IPS DF 6.9 (cell line): Measurements from ENCODE around the gene SPOPL.
"Not testable (repeated sequence)": the region's sequence is repeated elsewhere in the genome, so short reads cannot be mapped to it uniquely, and the experiment has no call there.

Source experiments
- DNase-seq: peaks from one replicate; pipeline ENCODE4 v3.0.0-alpha.2; 2013; ENCODE audit warnings: low read depth, low spot score
- H3K27ac ChIP-seq: one replicate; pipeline ENCODE4 v1.5.1; 2013; ENCODE audit warnings: low read length, control low read depth
- H3K27me3 ChIP-seq: 2 replicates; pipeline ENCODE4 v1.6.1; 2013; ENCODE audit warnings: mild to moderate bottlenecking, low read length; ENCODE audit not compliant: control insufficient read depth, insufficient read depth
- H3K36me3 ChIP-seq: 2 replicates; pipeline ENCODE4 v1.6.1; 2013; ENCODE audit warnings: low read length; ENCODE audit not compliant: control insufficient read depth, insufficient read depth
- H3K4me1 ChIP-seq: 2 replicates; pipeline ENCODE4 v1.6.1; 2013; ENCODE audit warnings: low read length; ENCODE audit not compliant: control insufficient read depth, insufficient read depth
- H3K4me3 ChIP-seq: 2 replicates; pipeline ENCODE4 v1.5.1; 2013; ENCODE audit warnings: mild to moderate bottlenecking, low read length
- H3K9me3 ChIP-seq: 2 replicates; pipeline ENCODE4 v1.6.1; 2013; ENCODE audit warnings: low read length, inconsistent platforms; ENCODE audit not compliant: control insufficient read depth, insufficient read depth
- WGBS: extraction: QIAGEN DNeasy Blood & Tissue Kit; methylation state at CpG from one replicate; pipeline ENCODE4 v1.1.7; 2013; ENCODE audit warnings: mixed read lengths, missing lambda C conversion rate; ENCODE audit not compliant: insufficient read length, insufficient coverage; 5-methylcytosine and 5-hydroxymethylcytosine counted together

Gene SPOPL

DNA sequence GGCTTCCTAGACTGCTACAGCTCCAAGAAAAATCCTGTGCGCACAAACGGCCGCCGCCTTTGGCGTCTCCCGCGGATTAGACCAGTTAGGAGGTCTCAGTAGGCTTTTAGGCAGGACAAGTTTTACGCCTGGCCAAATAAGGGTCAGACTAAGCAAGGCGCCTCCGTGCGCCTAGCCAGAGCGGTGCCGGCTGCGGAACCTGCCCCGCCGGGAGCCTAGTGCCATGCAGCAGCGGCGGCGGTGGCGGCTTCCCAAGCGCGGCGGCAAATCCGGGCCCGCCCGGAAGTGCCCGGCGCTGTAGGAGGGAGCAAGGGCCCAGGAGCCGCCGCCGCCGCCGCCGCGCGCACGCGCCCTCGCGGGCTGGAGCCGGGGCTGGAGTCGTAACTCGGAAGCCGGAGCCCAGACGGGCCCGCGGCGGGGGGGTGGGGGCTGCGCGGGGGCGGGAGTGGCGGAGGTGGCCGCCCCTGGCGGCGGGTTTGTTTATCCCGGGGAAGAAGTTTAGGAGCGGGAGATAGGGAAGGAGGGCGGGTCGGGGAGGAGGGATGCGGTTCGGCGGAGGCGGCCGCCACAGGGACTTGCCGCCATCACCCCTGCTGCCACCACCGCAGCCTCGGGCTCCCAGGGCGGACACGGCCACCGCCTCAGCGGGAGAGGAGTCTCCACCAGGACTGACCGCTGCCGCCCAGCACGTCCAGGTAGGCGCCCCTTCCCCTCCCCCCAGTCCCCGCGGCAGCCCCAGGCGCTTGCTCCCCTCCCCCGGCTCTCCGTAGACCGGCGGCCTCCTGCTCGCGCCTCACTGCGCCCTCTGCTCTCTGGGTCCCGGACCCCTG, at the start of gene SPOPL:
TSS of gene SPOPL (plus strand) at position 346 of the 830 bp plus-strand sequence. CDS start 48,447 bp downstream, outside the sequence.
- peak; percentile 37 for DNase-seq
- Histone ChIP-seq H3K9me3 (no peaks in the 10 kb centered on the region), H3K27me3 (no peaks in the 10 kb centered on the region), H3K36me3 (no peaks in the 10 kb centered on the region), H3K4me1 (no peaks in the 10 kb centered on the region), H3K4me3 (peak within 1 kb of the TSS; percentile 97), H3K27ac (no peak within 1 kb of the TSS)
- no CpG with 5 or more reads among the region's 86 CpGs for WGBS

DNA sequence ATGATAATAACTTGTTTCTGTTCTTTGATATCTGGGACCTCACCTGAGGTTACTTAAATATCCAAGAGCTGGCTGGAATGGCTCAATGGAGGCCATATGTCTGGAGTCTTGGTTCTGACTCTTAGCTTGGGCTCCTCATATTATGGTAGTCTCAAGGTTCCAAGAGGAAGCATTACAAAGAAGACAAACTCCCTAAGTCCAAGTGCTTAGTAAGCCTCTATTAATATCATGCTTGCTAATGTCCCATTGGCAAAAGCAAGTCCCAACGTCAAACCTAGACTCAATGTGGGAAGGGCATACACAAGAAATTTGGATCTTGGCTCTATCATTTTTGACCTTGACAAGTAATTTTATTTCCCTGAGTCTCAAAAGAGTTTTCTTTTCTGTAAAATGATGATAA, 49.2 kb upstream of the SPOPL start:
- Histone ChIP-seq H3K4me3 (no peak overlapping the region), H3K27ac (no peak overlapping the region), H3K27me3 (no peaks in the 10 kb centered on the region), H3K36me3 (no peaks in the 10 kb centered on the region), H3K9me3 (no peaks in the 10 kb centered on the region), H3K4me1 (no peaks in the 10 kb centered on the region)
- no peak for DNase-seq
- no CpG with 5 or more reads among the region's 1 CpG for WGBS

DNA sequence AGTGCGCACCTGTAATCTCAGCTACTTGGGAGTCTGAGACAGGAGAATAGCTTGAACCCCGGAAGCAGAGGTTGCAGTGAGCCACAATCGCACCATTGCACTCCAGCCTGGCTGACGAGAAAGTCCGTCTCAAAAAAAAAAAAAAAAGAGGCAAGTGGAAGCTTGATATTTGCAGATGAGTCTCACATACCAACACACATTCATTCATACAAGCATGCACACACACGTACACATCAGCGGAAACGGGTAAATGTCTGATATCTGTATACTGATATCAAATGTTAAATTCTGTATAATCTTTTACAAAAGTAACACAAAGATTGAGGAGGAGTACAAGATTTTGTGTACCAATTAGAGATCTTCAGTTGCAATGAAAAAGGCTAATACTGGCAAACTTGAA, 47.8 kb upstream of the SPOPL start:
- Histone ChIP-seq H3K36me3 (no peaks in the 10 kb centered on the region), H3K9me3 (no peaks in the 10 kb centered on the region), H3K27ac (no peak overlapping the region), H3K4me3 (no peak overlapping the region), H3K27me3 (no peaks in the 10 kb centered on the region), H3K4me1 (no peaks in the 10 kb centered on the region)
- DNase-seq: no peak
- no CpG with 5 or more reads among the region's 8 CpGs for WGBS

DNA sequence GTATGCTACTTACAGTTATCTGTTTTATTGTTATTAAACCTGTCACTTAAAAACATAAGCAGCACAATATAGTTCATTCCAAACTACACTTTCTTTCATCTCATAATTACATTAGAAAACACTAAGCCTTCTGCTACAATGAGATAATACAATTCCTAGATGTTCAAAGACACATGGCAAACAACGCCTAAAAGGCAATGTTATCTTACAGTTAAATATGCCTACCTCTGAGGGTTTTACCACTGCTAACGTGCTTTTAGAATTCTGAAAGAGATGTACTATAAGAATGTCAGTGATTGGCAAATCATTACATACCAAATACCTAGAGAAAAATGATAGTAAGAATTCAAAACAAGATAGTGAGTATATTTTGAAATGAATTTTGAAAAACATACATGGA, 46.8 kb upstream of the SPOPL start:
- Histone ChIP-seq H3K36me3 (no peaks in the 10 kb centered on the region), H3K4me1 (no peaks in the 10 kb centered on the region), H3K9me3 (no peaks in the 10 kb centered on the region), H3K27ac (no peak overlapping the region), H3K27me3 (no peaks in the 10 kb centered on the region), H3K4me3 (no peak overlapping the region)
- no peak for DNase-seq
- WGBS: no CpG with 5 or more reads among the region's 2 CpGs

DNA sequence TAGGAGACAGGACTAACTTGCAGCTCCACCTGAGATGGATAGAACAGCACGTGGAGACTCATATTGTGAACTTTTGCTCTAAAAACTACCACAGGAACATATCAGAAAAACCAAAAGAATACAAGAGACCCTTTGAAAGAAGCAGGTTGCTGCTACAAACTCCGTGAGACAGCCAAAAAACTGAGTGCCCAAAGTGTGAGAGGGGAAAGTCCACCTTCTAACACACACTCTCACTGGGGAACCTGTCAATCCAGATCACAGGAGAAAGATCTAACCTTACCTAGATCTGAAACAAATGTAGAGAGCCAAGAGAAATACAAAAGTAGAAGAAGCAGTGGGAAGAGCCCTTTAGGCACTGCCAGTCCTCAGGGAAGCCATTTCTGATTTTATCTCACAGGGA, 46.3 kb upstream of the SPOPL start:
- no peaks in the 10 kb centered on the region for H3K36me3 ChIP-seq
- no peaks in the 10 kb centered on the region for H3K27me3 ChIP-seq
- no peak overlapping the region for H3K27ac ChIP-seq
- H3K9me3 ChIP-seq: no peaks in the 10 kb centered on the region
- H3K4me3 ChIP-seq: no peak overlapping the region
- WGBS: no CpG with 5 or more reads among the region's 2 CpGs
- DNase-seq: no peak
- no peaks in the 10 kb centered on the region for H3K4me1 ChIP-seq

DNA sequence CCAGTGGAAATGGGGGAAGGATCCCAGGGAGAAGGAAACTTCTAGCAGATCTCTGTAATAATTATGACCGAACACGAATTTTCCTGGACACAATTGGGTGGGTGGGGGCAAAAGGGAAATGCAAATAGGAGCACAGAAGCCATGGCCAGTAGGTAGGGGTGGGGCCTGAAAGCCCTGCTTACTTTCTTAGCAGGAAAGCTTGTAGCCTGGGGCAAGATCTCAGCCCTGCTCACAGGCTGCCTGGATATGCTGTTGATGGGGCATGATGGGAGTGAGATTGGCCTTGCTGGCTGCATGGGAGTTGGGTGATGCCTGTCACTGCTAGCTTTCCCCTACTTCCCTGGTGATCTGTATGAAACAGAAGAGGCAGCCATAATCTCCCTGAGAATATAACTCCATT, 45.9 kb upstream of the SPOPL start:
- Histone ChIP-seq H3K36me3 (no peaks in the 10 kb centered on the region), H3K27me3 (no peaks in the 10 kb centered on the region), H3K4me3 (no peak overlapping the region), H3K4me1 (no peaks in the 10 kb centered on the region), H3K27ac (no peak overlapping the region), H3K9me3 (no peaks in the 10 kb centered on the region)
- DNase-seq: no peak
- no CpG with 5 or more reads among the region's 2 CpGs for WGBS

DNA sequence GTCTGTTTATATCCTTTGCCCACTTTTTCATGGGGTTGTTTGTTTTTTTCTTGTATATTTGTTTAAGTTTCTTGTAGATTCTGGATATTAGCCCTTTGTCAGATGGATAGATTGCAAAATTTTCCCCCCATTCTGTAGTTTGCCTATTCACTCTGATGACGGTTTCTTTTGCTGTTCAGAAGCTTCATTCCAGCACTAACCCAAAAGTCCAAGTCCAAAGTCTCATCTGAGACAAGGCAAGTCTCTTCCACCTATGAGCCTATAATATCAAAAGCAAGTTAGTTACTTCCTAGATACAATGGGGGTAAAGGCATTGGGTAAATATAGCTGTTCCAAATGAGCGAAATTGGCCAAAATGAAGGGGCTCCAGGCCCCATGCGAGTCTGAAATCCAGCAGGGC, 38.9 kb upstream of the SPOPL start:
- WGBS: no CpG with 5 or more reads among the region's 3 CpGs
- not testable (repeated sequence) for H3K4me3 ChIP-seq, H3K27me3 ChIP-seq, H3K27ac ChIP-seq, DNase-seq, H3K36me3 ChIP-seq, H3K4me1 ChIP-seq, H3K9me3 ChIP-seq

DNA sequence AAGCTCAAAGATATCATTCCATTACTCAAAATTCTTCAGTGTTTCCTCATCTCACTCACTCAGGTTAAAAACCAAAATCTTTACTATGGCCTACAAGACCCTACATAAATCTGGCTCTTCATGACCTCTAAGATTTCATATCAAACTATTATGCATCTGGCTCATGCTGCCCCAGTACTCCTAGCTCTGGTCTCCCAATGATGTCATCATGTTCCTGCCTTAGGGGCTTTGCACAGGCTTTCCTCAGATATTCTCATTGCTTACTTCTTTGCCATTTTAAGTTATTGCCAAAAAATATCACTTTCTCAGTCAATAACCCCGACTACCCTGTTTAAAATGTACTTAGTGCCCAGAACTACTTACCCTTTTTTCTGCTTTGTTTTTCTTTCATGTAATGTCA, 33.0 kb upstream of the SPOPL start:
- Histone ChIP-seq H3K36me3 (no peaks in the 10 kb centered on the region), H3K4me3 (no peak overlapping the region), H3K4me1 (no peaks in the 10 kb centered on the region; the same call in 1 of the 2 replicates), H3K27ac (no peak overlapping the region), H3K27me3 (no peaks in the 10 kb centered on the region), H3K9me3 (no peaks in the 10 kb centered on the region)
- DNase-seq: no peak
- WGBS: no CpG with 5 or more reads among the region's 1 CpG

DNA sequence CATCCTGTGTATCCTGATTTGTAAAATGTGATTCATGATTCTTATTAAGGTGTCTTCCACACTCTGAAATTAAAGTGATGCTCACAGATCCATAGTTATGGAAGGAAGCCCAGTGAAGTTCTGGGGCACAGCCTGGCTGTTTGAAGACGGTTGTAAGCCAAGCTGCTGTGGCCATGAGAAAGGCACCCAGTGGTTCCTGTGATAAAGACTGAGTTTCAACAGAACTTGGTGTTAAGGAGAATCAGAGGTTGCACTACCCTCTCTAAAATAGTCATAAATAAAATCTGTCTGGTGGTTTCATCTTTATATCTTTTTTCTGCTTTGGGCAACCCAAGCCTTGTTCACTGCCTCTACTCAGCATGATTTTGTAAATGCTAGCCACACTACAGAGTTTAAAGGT, 32.2 kb upstream of the SPOPL start:
- no CpG with 5 or more reads among the region's 1 CpG for WGBS
- no peak overlapping the region for H3K4me3 ChIP-seq
- no peak for DNase-seq

DNA sequence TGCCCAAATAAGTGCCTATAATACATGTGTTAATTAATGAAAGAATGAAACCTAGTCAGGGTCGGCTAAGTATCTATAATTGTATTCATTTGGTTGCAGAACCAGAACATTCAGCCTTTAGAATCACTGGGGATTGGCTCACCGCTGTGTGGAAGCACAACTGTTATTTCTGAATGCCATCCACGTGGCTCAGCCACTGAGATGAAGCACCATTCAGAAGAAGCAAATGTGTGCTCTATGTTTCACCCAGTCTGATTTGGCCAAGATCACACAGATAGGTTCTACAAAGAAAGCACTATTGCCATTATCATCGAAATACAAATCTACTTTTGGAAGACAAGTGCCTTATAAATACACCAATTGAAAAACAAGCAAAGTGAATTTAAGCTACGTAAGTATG, 30.6 kb upstream of the SPOPL start:
- no peaks in the 10 kb centered on the region; the same call in 1 of the 2 replicates for H3K4me1 ChIP-seq
- H3K36me3 ChIP-seq: no peaks in the 10 kb centered on the region
- no peak for DNase-seq
- no peaks in the 10 kb centered on the region for H3K9me3 ChIP-seq
- H3K4me3 ChIP-seq: no peak overlapping the region
- H3K27me3 ChIP-seq: no peaks in the 10 kb centered on the region
- WGBS: no CpG with 5 or more reads among the region's 5 CpGs
- H3K27ac ChIP-seq: no peak overlapping the region

More for the DNA sequence above, 32.2 kb upstream of the SPOPL start:
- no peak overlapping the region for H3K27ac ChIP-seq
- H3K27me3 ChIP-seq: no peaks in the 10 kb centered on the region
- H3K36me3 ChIP-seq: no peaks in the 10 kb centered on the region
- no peaks in the 10 kb centered on the region; the same call in 1 of the 2 replicates for H3K4me1 ChIP-seq
- no peaks in the 10 kb centered on the region for H3K9me3 ChIP-seq
